Endothelial cell of umbilical vein (primary cell): ENCODE results near the gene DCAF7.

Experiments used
- EZH2 ChIP-seq: IDR thresholded peaks from 2 replicates; pipeline ENCODE4 v1.6.1; 2012; ENCODE audit warnings: borderline replicate concordance, low read depth, mild to moderate bottlenecking, moderate library complexity, low read length, inconsistent platforms; ENCODE audit not compliant: severe bottlenecking
- FOS ChIP-seq: IDR thresholded peaks from 2 replicates; pipeline ENCODE4 v1.6.1; 2011; ENCODE audit warnings: mild to moderate bottlenecking, low read length, moderate library complexity, borderline replicate concordance; ENCODE audit not compliant: insufficient read depth
- MYC ChIP-seq: IDR thresholded peaks from one replicate; pipeline ENCODE4 v1.6.1; 2011; ENCODE audit warnings: mild to moderate bottlenecking, low read depth, low read length
- POLR2A ChIP-seq: IDR thresholded peaks from 2 replicates; pipeline ENCODE4 v1.6.1; 2012; ENCODE audit warnings: low read depth, mild to moderate bottlenecking, control low read depth, low read length
- POLR2AphosphoS5 ChIP-seq: IDR thresholded peaks from 2 replicates; pipeline ENCODE4 v1.6.1; 2012; ENCODE audit warnings: low read depth, mild to moderate bottlenecking, control low read depth, low read length, moderate library complexity; ENCODE audit not compliant: insufficient read depth
- TF ChIP-seq, protein P1 (sequence below), 2 donors: IDR thresholded peaks; 1 replicate in 1 of 2; 2 replicates in 1 of 2; pipeline ENCODE4 v1.5.1; 2011; ENCODE audit warnings: low read length in 2 of 2, mild to moderate bottlenecking in 2 of 2, moderate library complexity in 2 of 2, control low read depth in 1 of 2, inconsistent platforms in 1 of 2, low read depth in 1 of 2; ENCODE audit not compliant: insufficient read depth in 1 of 2; ENCODE audit errors: extremely low read depth in 1 of 2

DNA sequence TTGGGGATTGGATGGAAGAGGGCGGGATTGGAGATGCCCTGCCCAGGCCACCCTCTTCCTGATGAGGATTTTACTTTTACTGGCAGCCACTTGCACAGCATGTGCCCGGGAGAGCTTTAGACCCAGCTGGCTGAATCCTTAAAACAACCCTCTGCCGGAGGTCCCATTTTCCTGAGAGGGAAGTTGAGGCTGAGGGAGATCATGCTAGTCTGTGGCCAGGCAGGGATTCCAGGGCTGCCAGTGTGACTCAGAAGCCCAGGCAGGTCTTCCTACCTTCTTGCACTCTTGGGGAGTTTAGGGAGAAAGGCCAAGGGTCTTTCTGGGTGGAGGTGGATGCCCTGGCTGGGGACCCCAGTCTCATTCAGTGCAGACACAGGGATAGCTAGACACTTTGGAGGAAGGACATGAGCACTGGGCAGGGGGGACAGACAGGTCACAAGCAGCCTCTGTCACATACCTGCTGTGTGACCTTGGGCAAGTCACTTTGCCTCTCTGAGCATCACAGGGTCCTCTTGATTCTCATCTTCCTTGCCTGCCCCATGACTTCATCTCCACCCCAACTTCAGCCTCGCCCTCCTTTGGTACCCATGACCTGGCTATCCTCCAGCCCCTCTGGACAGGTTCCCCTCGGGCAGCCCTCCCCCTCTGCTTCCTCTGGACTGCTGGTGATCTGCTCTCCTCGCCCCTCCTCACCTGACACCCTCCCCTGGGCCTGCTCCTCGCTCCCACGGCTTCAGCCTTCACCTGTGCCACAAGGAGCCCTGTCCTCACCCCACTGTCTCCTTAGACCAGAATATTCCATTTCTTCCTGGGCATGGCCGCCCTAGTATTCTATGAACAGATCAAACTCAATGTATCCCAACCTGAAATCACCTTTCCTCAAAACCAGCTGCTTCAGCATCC is 11.3 kb upstream of the DCAF7 start:
- TF ChIP-seq POLR2A (no peak), EZH2 (no peak), POLR2AphosphoS5 (no peak), FOS (no peak), MYC (no peak)
- TF ChIP-seq, protein P1, sequence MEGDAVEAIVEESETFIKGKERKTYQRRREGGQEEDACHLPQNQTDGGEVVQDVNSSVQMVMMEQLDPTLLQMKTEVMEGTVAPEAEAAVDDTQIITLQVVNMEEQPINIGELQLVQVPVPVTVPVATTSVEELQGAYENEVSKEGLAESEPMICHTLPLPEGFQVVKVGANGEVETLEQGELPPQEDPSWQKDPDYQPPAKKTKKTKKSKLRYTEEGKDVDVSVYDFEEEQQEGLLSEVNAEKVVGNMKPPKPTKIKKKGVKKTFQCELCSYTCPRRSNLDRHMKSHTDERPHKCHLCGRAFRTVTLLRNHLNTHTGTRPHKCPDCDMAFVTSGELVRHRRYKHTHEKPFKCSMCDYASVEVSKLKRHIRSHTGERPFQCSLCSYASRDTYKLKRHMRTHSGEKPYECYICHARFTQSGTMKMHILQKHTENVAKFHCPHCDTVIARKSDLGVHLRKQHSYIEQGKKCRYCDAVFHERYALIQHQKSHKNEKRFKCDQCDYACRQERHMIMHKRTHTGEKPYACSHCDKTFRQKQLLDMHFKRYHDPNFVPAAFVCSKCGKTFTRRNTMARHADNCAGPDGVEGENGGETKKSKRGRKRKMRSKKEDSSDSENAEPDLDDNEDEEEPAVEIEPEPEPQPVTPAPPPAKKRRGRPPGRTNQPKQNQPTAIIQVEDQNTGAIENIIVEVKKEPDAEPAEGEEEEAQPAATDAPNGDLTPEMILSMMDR (IDR thresholded peaks at IDR 0.05; ENCODE audit: extremely low read depth in 1 of 2, insufficient read depth in 1 of 2, low read depth in 1 of 2, low read length in 2 of 2): no peak
